HepG2 (cell line): ENCODE results near the gene TREM1. TPM values are rescaled to one million over a fixed set of nuclear protein-coding genes. Genes with fewer than 3 reads are reported as not detected.

Experiments
- DR1 ChIP-seq: sonication (generic); formaldehyde crosslinking; IDR thresholded peaks from 2 replicates; pipeline ENCODE4 v1.8.0; 2021; ENCODE audit warnings: mild to moderate bottlenecking, missing genetic modification reagents, inconsistent platforms
- FOXM1 ChIP-seq: sonication (generic); formaldehyde crosslinking; IDR thresholded peaks from 2 replicates; pipeline ENCODE4 v1.5.0; 2020; ENCODE audit warnings: missing genetic modification reagents
- KAT7 ChIP-seq: IDR thresholded peaks from 2 replicates; pipeline ENCODE4 v1.6.1; 2018; ENCODE audit warnings: borderline replicate concordance, missing compliant biosample characterization
- PBX2 ChIP-seq: IDR thresholded peaks from 2 replicates; pipeline ENCODE4 v1.6.1; 2016; ENCODE audit warnings: control low read depth
- PPARG ChIP-seq: conservative IDR thresholded peaks from 2 replicates; pipeline ENCODE4 v1.6.1; 2016; ENCODE audit warnings: missing biosample characterization, missing genetic modification reagents
- TAF1 ChIP-seq: sonication (generic); formaldehyde crosslinking; IDR thresholded peaks from 2 replicates; pipeline ENCODE4 v1.4.0; 2020; ENCODE audit warnings: missing genetic modification reagents
- THAP9 ChIP-seq: sonication (generic); formaldehyde crosslinking; IDR thresholded peaks from 2 replicates; pipeline ENCODE4; 2020; ENCODE audit warnings: missing genetic modification reagents, mild to moderate bottlenecking, borderline replicate concordance
- ZBTB39 ChIP-seq: sonication (generic); formaldehyde crosslinking; IDR thresholded peaks from 2 replicates; pipeline ENCODE4 v1.5.0; 2020; ENCODE audit warnings: missing genetic modification reagents
- ZNF121 ChIP-seq: sonication (generic); formaldehyde crosslinking; IDR thresholded peaks from 2 replicates; pipeline ENCODE4 v1.5.0; 2020; ENCODE audit warnings: mild to moderate bottlenecking, missing genetic modification reagents
- ZNF367 ChIP-seq: sonication (generic); formaldehyde crosslinking; IDR thresholded peaks from 2 replicates; pipeline ENCODE4 v1.4.0; 2020; ENCODE audit warnings: missing genetic modification reagents, borderline replicate concordance
- ZNF562 ChIP-seq: sonication (generic); formaldehyde crosslinking; IDR thresholded peaks from 2 replicates; pipeline ENCODE4 v1.8.0; 2022; ENCODE audit warnings: missing genetic modification reagents, borderline replicate concordance
- ZNF577 ChIP-seq: sonication (generic); formaldehyde crosslinking; IDR thresholded peaks from 2 replicates; pipeline ENCODE4 v1.4.0; 2020; ENCODE audit warnings: mild to moderate bottlenecking, low read depth, missing genetic modification reagents, borderline replicate concordance
- polyA plus RNA-seq, 8 experiments: library from polyadenylated mRNA; depleted of rRNA in 3 of 8; stranded (reverse) in 7 of 8; unstranded in 1 of 8; fragments of >200 nt; fragmentation: Illumina TruSeq in 4 of 8; extraction: Trizol in 4 of 8; gene quantifications; 2 replicates each; pipeline versions ENCODE4 v1.2.1 to v1.2.3, GENCODE V29; 2011 to 2016; ENCODE audit warnings: low read depth in 4 of 8, missing spikeins in 1 of 8, mixed read lengths in 1 of 8; ENCODE audit not compliant: insufficient read depth in 1 of 8
- total RNA-seq, 5 experiments: library from RNA; depleted of rRNA; stranded (reverse); fragments of >200 nt; fragmentation: Illumina TruSeq; extraction: Trizol; gene quantifications; 2 replicates each; pipeline ENCODE4 v1.2.3, GENCODE V29; 2016; ENCODE audit warnings: low read depth in 1 of 5
- TF ChIP-seq, protein P1 (sequence below): sonication (generic); formaldehyde crosslinking; IDR thresholded peaks from 2 replicates; pipeline ENCODE4 v1.5.1; 2020; ENCODE audit warnings: mild to moderate bottlenecking, missing genetic modification reagents, borderline replicate concordance
- TF ChIP-seq, protein P2 (sequence below): sonication (generic); IDR thresholded peaks from 2 replicates; pipeline ENCODE4 v1.6.1; 2016; ENCODE audit warnings: low read depth, borderline replicate concordance

The TREM1 gene
- total and polyA plus RNA-seq, 2 of the 13 experiments (the other 11 are each of a cell fraction or from before 2014, with no cell fraction given) = 0.49 TPM; not detected in 1

GRCh38 chr6:41318654-41319565, 32.4 kb upstream of the TREM1 start (continued):
- TF ChIP-seq ZBTB39 (no peak), ZNF367 (CRISPR knock-in tag) (no peak), TAF1 (CRISPR knock-in tag) (0 out of 2 replicates have a peak, but pooled peaks have one; percentile 13), ZNF577 (no peak), PPARG (no peak), FOXM1 (no peak), ZNF562 (CRISPR knock-in tag) (0 out of 2 replicates have a peak, but pooled peaks have one; percentile 60), DR1 (no peak), ZNF121 (CRISPR knock-in tag) (no peak), KAT7 (CRISPR knock-in tag) (no peak), THAP9 (CRISPR knock-in tag) (no peak), PBX2 (CRISPR knock-in tag) (peak; percentile 82)
- TF ChIP-seq, protein P1, sequence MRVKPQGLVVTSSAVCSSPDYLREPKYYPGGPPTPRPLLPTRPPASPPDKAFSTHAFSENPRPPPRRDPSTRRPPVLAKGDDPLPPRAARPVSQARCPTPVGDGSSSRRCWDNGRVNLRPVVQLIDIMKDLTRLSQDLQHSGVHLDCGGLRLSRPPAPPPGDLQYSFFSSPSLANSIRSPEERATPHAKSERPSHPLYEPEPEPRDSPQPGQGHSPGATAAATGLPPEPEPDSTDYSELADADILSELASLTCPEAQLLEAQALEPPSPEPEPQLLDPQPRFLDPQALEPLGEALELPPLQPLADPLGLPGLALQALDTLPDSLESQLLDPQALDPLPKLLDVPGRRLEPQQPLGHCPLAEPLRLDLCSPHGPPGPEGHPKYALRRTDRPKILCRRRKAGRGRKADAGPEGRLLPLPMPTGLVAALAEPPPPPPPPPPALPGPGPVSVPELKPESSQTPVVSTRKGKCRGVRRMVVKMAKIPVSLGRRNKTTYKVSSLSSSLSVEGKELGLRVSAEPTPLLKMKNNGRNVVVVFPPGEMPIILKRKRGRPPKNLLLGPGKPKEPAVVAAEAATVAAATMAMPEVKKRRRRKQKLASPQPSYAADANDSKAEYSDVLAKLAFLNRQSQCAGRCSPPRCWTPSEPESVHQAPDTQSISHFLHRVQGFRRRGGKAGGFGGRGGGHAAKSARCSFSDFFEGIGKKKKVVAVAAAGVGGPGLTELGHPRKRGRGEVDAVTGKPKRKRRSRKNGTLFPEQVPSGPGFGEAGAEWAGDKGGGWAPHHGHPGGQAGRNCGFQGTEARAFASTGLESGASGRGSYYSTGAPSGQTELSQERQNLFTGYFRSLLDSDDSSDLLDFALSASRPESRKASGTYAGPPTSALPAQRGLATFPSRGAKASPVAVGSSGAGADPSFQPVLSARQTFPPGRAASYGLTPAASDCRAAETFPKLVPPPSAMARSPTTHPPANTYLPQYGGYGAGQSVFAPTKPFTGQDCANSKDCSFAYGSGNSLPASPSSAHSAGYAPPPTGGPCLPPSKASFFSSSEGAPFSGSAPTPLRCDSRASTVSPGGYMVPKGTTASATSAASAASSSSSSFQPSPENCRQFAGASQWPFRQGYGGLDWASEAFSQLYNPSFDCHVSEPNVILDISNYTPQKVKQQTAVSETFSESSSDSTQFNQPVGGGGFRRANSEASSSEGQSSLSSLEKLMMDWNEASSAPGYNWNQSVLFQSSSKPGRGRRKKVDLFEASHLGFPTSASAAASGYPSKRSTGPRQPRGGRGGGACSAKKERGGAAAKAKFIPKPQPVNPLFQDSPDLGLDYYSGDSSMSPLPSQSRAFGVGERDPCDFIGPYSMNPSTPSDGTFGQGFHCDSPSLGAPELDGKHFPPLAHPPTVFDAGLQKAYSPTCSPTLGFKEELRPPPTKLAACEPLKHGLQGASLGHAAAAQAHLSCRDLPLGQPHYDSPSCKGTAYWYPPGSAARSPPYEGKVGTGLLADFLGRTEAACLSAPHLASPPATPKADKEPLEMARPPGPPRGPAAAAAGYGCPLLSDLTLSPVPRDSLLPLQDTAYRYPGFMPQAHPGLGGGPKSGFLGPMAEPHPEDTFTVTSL (CRISPR knock-in tag) = no peak
- TF ChIP-seq, protein P2, sequence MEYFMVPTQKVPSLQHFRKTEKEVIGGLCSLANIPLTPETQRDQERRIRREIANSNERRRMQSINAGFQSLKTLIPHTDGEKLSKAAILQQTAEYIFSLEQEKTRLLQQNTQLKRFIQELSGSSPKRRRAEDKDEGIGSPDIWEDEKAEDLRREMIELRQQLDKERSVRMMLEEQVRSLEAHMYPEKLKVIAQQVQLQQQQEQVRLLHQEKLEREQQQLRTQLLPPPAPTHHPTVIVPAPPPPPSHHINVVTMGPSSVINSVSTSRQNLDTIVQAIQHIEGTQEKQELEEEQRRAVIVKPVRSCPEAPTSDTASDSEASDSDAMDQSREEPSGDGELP = no peak
